HEK293 (cell line): ENCODE results near the gene TTC39C.

Experiments
- BCL11A ChIP-seq: fragments of 450-650 bp; formaldehyde crosslinking; IDR thresholded peaks from 2 replicates; pipeline ENCODE4 v1.5.1; 2016; ENCODE audit warnings: low read depth, missing biosample characterization, missing genetic modification characterization
- BCL11B ChIP-seq: fragments of 450-650 bp; formaldehyde crosslinking; IDR thresholded peaks from 2 replicates; pipeline ENCODE4 v1.5.1; 2016; ENCODE audit warnings: low read depth, missing biosample characterization, missing genetic modification characterization
- FEZF1 ChIP-seq: fragments of 450-650 bp; formaldehyde crosslinking; IDR thresholded peaks from 2 replicates; pipeline ENCODE4 v1.5.1; 2016; ENCODE audit warnings: missing biosample characterization, missing genetic modification characterization
- KLF16 ChIP-seq: fragments of 450-650 bp; formaldehyde crosslinking; IDR thresholded peaks from 2 replicates; pipeline ENCODE4 v1.5.1; 2017; ENCODE audit warnings: missing biosample characterization, missing genetic modification characterization
- KLF8 ChIP-seq: fragments of 450-650 bp; formaldehyde crosslinking; IDR thresholded peaks from 2 replicates; pipeline ENCODE4 v1.5.1; 2016; ENCODE audit warnings: missing biosample characterization, missing genetic modification characterization
- SCRT1 ChIP-seq: fragments of 450-650 bp; formaldehyde crosslinking; IDR thresholded peaks from 2 replicates; pipeline ENCODE4 v1.5.1; 2016; ENCODE audit warnings: missing biosample characterization, missing genetic modification characterization, borderline replicate concordance
- SP2 ChIP-seq: fragments of 450-650 bp; formaldehyde crosslinking; IDR thresholded peaks from 2 replicates; pipeline ENCODE4 v1.5.1; 2016; ENCODE audit warnings: missing biosample characterization, missing genetic modification characterization
- TCF7L2 ChIP-seq: IDR thresholded peaks from 2 replicates; pipeline ENCODE4 v1.6.1; 2011; ENCODE audit warnings: low read depth, mild to moderate bottlenecking, inconsistent platforms, low read length, moderate library complexity, borderline replicate concordance
- WT1 ChIP-seq: fragments of 450-650 bp; formaldehyde crosslinking; IDR thresholded peaks from 2 replicates; pipeline ENCODE4 v1.5.1; 2016; ENCODE audit warnings: missing biosample characterization, missing genetic modification characterization
- ZBTB7A ChIP-seq: fragments of 450-650 bp; formaldehyde crosslinking; IDR thresholded peaks from 2 replicates; pipeline ENCODE4 v1.5.1; 2016; ENCODE audit warnings: low read depth, missing biosample characterization, missing genetic modification characterization
- ZEB2 ChIP-seq: fragments of 450-650 bp; formaldehyde crosslinking; IDR thresholded peaks from 2 replicates; pipeline ENCODE4 v1.5.1; 2016; ENCODE audit warnings: missing biosample characterization, missing genetic modification characterization
- ZNF132 ChIP-seq: fragments of 450-650 bp; formaldehyde crosslinking; IDR thresholded peaks from 2 replicates; pipeline ENCODE4 v1.5.1; 2017; ENCODE audit warnings: missing biosample characterization, missing genetic modification characterization, borderline replicate concordance
- ZNF175 ChIP-seq: fragments of 450-650 bp; formaldehyde crosslinking; IDR thresholded peaks from 2 replicates; pipeline ENCODE4 v1.5.1; 2016; ENCODE audit warnings: missing biosample characterization, missing genetic modification characterization
- ZNF2 ChIP-seq: fragments of 450-650 bp; formaldehyde crosslinking; IDR thresholded peaks from 2 replicates; pipeline ENCODE4 v1.5.1; 2016; ENCODE audit warnings: missing biosample characterization, missing genetic modification characterization
- ZNF214 ChIP-seq: fragments of 450-650 bp; formaldehyde crosslinking; IDR thresholded peaks from 2 replicates; pipeline ENCODE4 v1.5.1; 2017; ENCODE audit warnings: missing biosample characterization, mild to moderate bottlenecking, missing genetic modification characterization, borderline replicate concordance
- ZNF24 ChIP-seq: fragments of 450-650 bp; formaldehyde crosslinking; IDR thresholded peaks from 2 replicates; pipeline ENCODE4 v1.5.1; 2016; ENCODE audit warnings: missing biosample characterization, missing genetic modification characterization
- ZNF274 ChIP-seq, 2 experiments: fragments of 200-500 bp in 1 of 2; fragments of 450-650 bp in 1 of 2; sonication (Bioruptor generic) in 1 of 2; formaldehyde crosslinking in 1 of 2; IDR thresholded peaks; 2 replicates each; pipeline versions ENCODE4 v1.5.1 to v1.6.1; 2014 to 2016; ENCODE audit warnings: borderline replicate concordance in 1 of 2, inconsistent platforms in 1 of 2, low read length in 1 of 2, missing biosample characterization in 1 of 2, missing genetic modification characterization in 1 of 2
- ZNF292 ChIP-seq: fragments of 450-650 bp; formaldehyde crosslinking; IDR thresholded peaks from 2 replicates; pipeline ENCODE4 v1.5.1; 2016; ENCODE audit warnings: low read depth, missing biosample characterization, missing genetic modification characterization, borderline replicate concordance
- ZNF433 ChIP-seq: fragments of 450-650 bp; formaldehyde crosslinking; IDR thresholded peaks from 2 replicates; pipeline ENCODE4 v1.5.1; 2016; ENCODE audit warnings: missing biosample characterization, missing genetic modification characterization, low read depth
- ZNF48 ChIP-seq: fragments of 450-650 bp; formaldehyde crosslinking; IDR thresholded peaks from 2 replicates; pipeline ENCODE4 v1.5.1; 2016; ENCODE audit warnings: missing biosample characterization, missing genetic modification characterization
- ZNF501 ChIP-seq: fragments of 450-650 bp; formaldehyde crosslinking; IDR thresholded peaks from 2 replicates; pipeline ENCODE4 v1.5.1; 2016; ENCODE audit warnings: missing biosample characterization, missing genetic modification characterization
- ZNF621 ChIP-seq: fragments of 450-650 bp; formaldehyde crosslinking; IDR thresholded peaks from 2 replicates; pipeline ENCODE4 v1.5.1; 2017; ENCODE audit warnings: missing biosample characterization, missing genetic modification characterization
- ZNF776 ChIP-seq: fragments of 450-650 bp; formaldehyde crosslinking; IDR thresholded peaks from 2 replicates; pipeline ENCODE4 v1.5.0; 2017; ENCODE audit warnings: missing biosample characterization, missing genetic modification characterization, borderline replicate concordance
- ZNF791 ChIP-seq: fragments of 450-650 bp; formaldehyde crosslinking; IDR thresholded peaks from 2 replicates; pipeline ENCODE4 v1.5.1; 2016; ENCODE audit warnings: missing biosample characterization, missing genetic modification characterization
- ZNF837 ChIP-seq: fragments of 450-650 bp; formaldehyde crosslinking; IDR thresholded peaks from 2 replicates; pipeline ENCODE4 v1.5.1; 2016; ENCODE audit warnings: missing biosample characterization, missing genetic modification characterization
- TF ChIP-seq, protein P1 (sequence below): fragments of 450-650 bp; formaldehyde crosslinking; IDR thresholded peaks from 2 replicates; pipeline ENCODE4 v1.5.1; 2017; ENCODE audit warnings: missing biosample characterization, missing genetic modification characterization
- TF ChIP-seq, protein P2 (sequence below): fragments of 450-650 bp; formaldehyde crosslinking; IDR thresholded peaks from 2 replicates; pipeline ENCODE4 v1.5.1; 2016; ENCODE audit warnings: missing biosample characterization, missing genetic modification characterization
- TF ChIP-seq, protein P3 (sequence below): fragments of 450-650 bp; formaldehyde crosslinking; IDR thresholded peaks from 2 replicates; pipeline ENCODE4 v1.5.1; 2017; ENCODE audit warnings: missing biosample characterization, mild to moderate bottlenecking, missing genetic modification characterization, moderate library complexity
- TF ChIP-seq, protein P4 (sequence below): fragments of 450-650 bp; IDR thresholded peaks from 2 replicates; pipeline ENCODE4 v1.5.1; 2018; ENCODE audit warnings: missing biosample characterization, mild to moderate bottlenecking, missing genetic modification characterization
- TF ChIP-seq, protein P5 (sequence below): fragments of 450-650 bp; formaldehyde crosslinking; IDR thresholded peaks from 2 replicates; pipeline ENCODE4 v1.5.1; 2016; ENCODE audit warnings: missing biosample characterization, missing genetic modification characterization

The TTC39C gene

DNA sequence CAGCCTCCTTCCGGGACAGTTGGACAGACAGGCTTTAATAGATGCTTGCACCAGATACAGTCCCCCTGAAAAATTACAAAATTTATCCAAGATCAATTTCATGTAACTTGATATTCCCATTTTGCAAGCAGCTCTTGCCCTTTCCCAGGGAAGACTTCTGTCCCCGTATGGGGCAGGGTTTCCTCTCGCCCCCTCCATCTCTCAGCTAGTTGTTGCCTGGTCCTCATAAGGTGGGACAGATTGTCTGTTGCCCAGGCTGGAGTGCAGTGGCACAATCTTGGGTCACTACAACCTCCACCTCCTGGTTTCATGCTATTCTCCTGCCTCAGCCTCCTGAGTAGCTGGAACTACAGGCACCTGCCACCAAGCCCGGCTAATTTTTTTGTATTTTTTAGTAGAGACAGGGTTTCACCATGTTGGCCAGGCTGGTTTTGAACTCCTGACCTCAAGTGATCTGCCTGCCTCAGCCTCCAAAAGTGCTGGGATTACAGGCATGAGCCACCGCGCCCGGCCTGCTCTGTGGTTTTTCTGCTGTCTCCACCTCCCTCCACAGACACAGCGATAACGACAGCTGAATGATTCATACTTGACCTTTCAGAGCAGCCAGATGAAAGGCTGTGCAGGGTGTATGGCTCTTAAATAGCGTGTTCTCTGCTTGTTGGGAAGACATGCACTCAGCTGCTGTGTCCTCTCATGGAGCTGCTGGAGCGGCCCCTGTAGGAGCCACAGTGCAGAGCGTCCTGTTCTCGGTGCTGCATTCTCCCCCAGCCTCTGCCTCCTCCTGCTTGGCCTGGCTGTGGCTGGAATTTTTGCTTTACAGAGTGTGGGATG, 61.4 kb downstream of the TTC39C start (continued):
- no peak for TF ChIP-seq ZBTB7A (tag by site-specific recombination)
- peak; percentile 85; the same call in 1 of the 2 replicates for TF ChIP-seq ZNF501
- TF ChIP-seq, protein P1, sequence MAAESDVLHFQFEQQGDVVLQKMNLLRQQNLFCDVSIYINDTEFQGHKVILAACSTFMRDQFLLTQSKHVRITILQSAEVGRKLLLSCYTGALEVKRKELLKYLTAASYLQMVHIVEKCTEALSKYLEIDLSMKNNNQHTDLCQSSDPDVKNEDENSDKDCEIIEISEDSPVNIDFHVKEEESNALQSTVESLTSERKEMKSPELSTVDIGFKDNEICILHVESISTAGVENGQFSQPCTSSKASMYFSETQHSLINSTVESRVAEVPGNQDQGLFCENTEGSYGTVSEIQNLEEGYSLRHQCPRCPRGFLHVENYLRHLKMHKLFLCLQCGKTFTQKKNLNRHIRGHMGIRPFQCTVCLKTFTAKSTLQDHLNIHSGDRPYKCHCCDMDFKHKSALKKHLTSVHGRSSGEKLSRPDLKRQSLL, result peak; percentile 76; the same call in 1 of the 2 replicates
- no peak for TF ChIP-seq ZNF776 (tag by site-specific recombination)
- TF ChIP-seq ZNF621, result no peak
- no peak for TF ChIP-seq ZNF292 (tag by site-specific recombination)
- peak; percentile 97 for TF ChIP-seq ZEB2
- no peak for TF ChIP-seq ZNF837
- TF ChIP-seq TCF7L2, result peak; percentile 91
- TF ChIP-seq BCL11A (tag by site-specific recombination), result peak; percentile 93
- TF ChIP-seq ZNF214 (tag by site-specific recombination), result no peak
- TF ChIP-seq, protein P2, sequence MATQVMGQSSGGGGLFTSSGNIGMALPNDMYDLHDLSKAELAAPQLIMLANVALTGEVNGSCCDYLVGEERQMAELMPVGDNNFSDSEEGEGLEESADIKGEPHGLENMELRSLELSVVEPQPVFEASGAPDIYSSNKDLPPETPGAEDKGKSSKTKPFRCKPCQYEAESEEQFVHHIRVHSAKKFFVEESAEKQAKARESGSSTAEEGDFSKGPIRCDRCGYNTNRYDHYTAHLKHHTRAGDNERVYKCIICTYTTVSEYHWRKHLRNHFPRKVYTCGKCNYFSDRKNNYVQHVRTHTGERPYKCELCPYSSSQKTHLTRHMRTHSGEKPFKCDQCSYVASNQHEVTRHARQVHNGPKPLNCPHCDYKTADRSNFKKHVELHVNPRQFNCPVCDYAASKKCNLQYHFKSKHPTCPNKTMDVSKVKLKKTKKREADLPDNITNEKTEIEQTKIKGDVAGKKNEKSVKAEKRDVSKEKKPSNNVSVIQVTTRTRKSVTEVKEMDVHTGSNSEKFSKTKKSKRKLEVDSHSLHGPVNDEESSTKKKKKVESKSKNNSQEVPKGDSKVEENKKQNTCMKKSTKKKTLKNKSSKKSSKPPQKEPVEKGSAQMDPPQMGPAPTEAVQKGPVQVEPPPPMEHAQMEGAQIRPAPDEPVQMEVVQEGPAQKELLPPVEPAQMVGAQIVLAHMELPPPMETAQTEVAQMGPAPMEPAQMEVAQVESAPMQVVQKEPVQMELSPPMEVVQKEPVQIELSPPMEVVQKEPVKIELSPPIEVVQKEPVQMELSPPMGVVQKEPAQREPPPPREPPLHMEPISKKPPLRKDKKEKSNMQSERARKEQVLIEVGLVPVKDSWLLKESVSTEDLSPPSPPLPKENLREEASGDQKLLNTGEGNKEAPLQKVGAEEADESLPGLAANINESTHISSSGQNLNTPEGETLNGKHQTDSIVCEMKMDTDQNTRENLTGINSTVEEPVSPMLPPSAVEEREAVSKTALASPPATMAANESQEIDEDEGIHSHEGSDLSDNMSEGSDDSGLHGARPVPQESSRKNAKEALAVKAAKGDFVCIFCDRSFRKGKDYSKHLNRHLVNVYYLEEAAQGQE (tag by site-specific recombination), result no peak
- TF ChIP-seq, protein P3, sequence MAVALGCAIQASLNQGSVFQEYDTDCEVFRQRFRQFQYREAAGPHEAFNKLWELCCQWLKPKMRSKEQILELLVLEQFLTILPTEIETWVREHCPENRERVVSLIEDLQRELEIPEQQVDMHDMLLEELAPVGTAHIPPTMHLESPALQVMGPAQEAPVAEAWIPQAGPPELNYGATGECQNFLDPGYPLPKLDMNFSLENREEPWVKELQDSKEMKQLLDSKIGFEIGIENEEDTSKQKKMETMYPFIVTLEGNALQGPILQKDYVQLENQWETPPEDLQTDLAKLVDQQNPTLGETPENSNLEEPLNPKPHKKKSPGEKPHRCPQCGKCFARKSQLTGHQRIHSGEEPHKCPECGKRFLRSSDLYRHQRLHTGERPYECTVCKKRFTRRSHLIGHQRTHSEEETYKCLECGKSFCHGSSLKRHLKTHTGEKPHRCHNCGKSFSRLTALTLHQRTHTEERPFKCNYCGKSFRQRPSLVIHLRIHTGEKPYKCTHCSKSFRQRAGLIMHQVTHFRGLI, result peak; percentile 46
- TF ChIP-seq, protein P4, sequence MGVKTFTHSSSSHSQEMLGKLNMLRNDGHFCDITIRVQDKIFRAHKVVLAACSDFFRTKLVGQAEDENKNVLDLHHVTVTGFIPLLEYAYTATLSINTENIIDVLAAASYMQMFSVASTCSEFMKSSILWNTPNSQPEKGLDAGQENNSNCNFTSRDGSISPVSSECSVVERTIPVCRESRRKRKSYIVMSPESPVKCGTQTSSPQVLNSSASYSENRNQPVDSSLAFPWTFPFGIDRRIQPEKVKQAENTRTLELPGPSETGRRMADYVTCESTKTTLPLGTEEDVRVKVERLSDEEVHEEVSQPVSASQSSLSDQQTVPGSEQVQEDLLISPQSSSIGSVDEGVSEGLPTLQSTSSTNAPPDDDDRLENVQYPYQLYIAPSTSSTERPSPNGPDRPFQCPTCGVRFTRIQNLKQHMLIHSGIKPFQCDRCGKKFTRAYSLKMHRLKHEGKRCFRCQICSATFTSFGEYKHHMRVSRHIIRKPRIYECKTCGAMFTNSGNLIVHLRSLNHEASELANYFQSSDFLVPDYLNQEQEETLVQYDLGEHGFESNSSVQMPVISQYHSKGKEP (tag by site-specific recombination), result peak; percentile 92
- no peak for TF ChIP-seq ZNF791 (tag by site-specific recombination)
- peak; percentile 9; the same call in 1 of the 2 replicates for TF ChIP-seq SCRT1 (tag by site-specific recombination)
- TF ChIP-seq, protein P5, sequence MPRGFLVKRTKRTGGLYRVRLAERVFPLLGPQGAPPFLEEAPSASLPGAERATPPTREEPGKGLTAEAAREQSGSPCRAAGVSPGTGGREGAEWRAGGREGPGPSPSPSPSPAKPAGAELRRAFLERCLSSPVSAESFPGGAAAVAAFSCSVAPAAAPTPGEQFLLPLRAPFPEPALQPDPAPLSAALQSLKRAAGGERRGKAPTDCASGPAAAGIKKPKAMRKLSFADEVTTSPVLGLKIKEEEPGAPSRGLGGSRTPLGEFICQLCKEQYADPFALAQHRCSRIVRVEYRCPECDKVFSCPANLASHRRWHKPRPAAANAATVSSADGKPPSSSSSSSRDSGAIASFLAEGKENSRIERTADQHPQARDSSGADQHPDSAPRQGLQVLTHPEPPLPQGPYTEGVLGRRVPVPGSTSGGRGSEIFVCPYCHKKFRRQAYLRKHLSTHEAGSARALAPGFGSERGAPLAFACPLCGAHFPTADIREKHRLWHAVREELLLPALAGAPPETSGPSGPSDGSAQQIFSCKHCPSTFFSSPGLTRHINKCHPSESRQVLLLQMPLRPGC (tag by site-specific recombination), result peak; percentile 77
- TF ChIP-seq ZNF433 (tag by site-specific recombination), result no peak
- no peak for TF ChIP-seq ZNF132 (tag by site-specific recombination)
- no peak for TF ChIP-seq ZNF175 (tag by site-specific recombination)
- no peak for TF ChIP-seq ZNF48 (tag by site-specific recombination)
- peak; percentile 84 for TF ChIP-seq ZNF2
- peak; percentile 75 for TF ChIP-seq ZNF24 (tag by site-specific recombination)
- 0 out of 2 replicates have a peak, but pooled peaks have one; percentile 10 for TF ChIP-seq SP2
- peak; percentile 49; the same call in 1 of the 2 replicates for TF ChIP-seq KLF8 (tag by site-specific recombination)
- TF ChIP-seq ZNF274 (IDR thresholded peaks at IDR 0.05; ENCODE audit: low read length), result no peak
- no peak for TF ChIP-seq ZNF274 (tag by site-specific recombination; IDR thresholded peaks at IDR 0.05; ENCODE audit: borderline replicate concordance)
- peak; percentile 47; the same call in 1 of the 2 replicates for TF ChIP-seq BCL11B (tag by site-specific recombination)
- peak; percentile 74 for TF ChIP-seq KLF16 (tag by site-specific recombination)
- TF ChIP-seq WT1 (tag by site-specific recombination), result peak; percentile 69
- peak; percentile 75 for TF ChIP-seq FEZF1
